HG02938 (cell line): ENCODE data around the gene OMA1.
"Not testable (repeated sequence)": the region's sequence is repeated elsewhere in the genome, so short reads cannot be mapped to it uniquely, and the experiment has no call there.

Experiments used
- ATAC-seq: cut with Tn5 transposase; IDR thresholded peaks from one replicate; pipeline ENCODE4 v1.9.1; 2021; ENCODE audit warnings: mild to moderate bottlenecking, moderate library complexity; ENCODE audit not compliant: unreplicated experiment

OMA1 gene

GRCh38 chr1:58531842-58532241 lies 14.7 kb downstream of the OMA1 start:
- ATAC-seq: not testable (repeated sequence)

GRCh38 chr1:58529284-58529683 lies 17.2 kb downstream of the OMA1 start:
- ATAC-seq: no peak

- no peak for ATAC-seq
Observed at GRCh38 chr1:58528518-58528917, 18.0 kb downstream of the OMA1 start.

GRCh38 chr1:58524353-58524945 lies 22.1 kb downstream of the OMA1 start:
- ATAC-seq: no peak

- ATAC-seq: no peak
Observed at GRCh38 chr1:58515794-58516401, 30.6 kb downstream of the OMA1 start.

- no peak for ATAC-seq
Observed at GRCh38 chr1:58513956-58514355, 32.6 kb downstream of the OMA1 start.

- ATAC-seq: no peak
Observed at GRCh38 chr1:58508629-58509028, 37.9 kb downstream of the OMA1 start.

GRCh38 chr1:58505286-58505685 lies 41.2 kb downstream of the OMA1 start:
- ATAC-seq: no peak

- ATAC-seq: no peak
Observed at GRCh38 chr1:58502519-58502918, 44.0 kb downstream of the OMA1 start.

GRCh38 chr1:58500043-58500442 lies 46.5 kb downstream of the OMA1 start:
- no peak for ATAC-seq

GRCh38 chr1:58497499-58497898 lies 49.0 kb downstream of the OMA1 start:
- ATAC-seq: no peak

GRCh38 chr1:58496042-58496441 lies 50.5 kb downstream of the OMA1 start:
- ATAC-seq: no peak

GRCh38 chr1:58488914-58489313 lies 57.6 kb downstream of the OMA1 start:
- ATAC-seq: not testable (repeated sequence)

GRCh38 chr1:58487002-58487401 lies 59.5 kb downstream of the OMA1 start:
- ATAC-seq: no peak

GRCh38 chr1:58481962-58482361 lies 64.6 kb downstream of the OMA1 start:
- ATAC-seq: no peak

GRCh38 chr1:58480191-58480590 lies 66.3 kb downstream of the OMA1 start:
- ATAC-seq: no peak

- no peak for ATAC-seq
Observed at GRCh38 chr1:58477390-58477789, 69.1 kb downstream of the OMA1 start.

- no peak for ATAC-seq
Observed at GRCh38 chr1:58476179-58476578, 70.3 kb downstream of the OMA1 start.

- no peak for ATAC-seq
Observed at GRCh38 chr1:58469476-58469875, 77.0 kb downstream of the OMA1 start.

GRCh38 chr1:58469016-58469415 lies 77.5 kb downstream of the OMA1 start:
- no peak for ATAC-seq

- no peak for ATAC-seq
Observed at GRCh38 chr1:58468612-58469011, 77.9 kb downstream of the OMA1 start.

GRCh38 chr1:58466630-58467241 lies 79.8 kb downstream of the OMA1 start:
- ATAC-seq: no peak
